GM21381 (cell line): ENCODE measurements around the gene TJP2.

ENCODE experiments used
- ATAC-seq: cut with Tn5 transposase; IDR thresholded peaks from one replicate; pipeline ENCODE4 v1.9.1; 2021; ENCODE audit warnings: mild to moderate bottlenecking, moderate library complexity; ENCODE audit not compliant: unreplicated experiment

The TJP2 gene

GRCh38 chr9:69222970-69223369 lies 48.9 kb downstream of the TJP2 start:
- ATAC-seq = no peak

- ATAC-seq = no peak
These were observed 49.5 kb downstream of the TJP2 start for GRCh38 chr9:69223605-69224004.

GRCh38 chr9:69229367-69229766 lies 55.3 kb downstream of the TJP2 start:
- ATAC-seq = no peak

GRCh38 chr9:69232135-69232534 lies 58.1 kb downstream of the TJP2 start:
- no peak for ATAC-seq

GRCh38 chr9:69234683-69235082 lies 60.6 kb downstream of the TJP2 start:
- ATAC-seq = no peak

- no peak for ATAC-seq
These were observed 62.1 kb downstream of the TJP2 start for GRCh38 chr9:69236188-69236587.

GRCh38 chr9:69237702-69238295 lies 63.7 kb downstream of the TJP2 start:
- no peak for ATAC-seq

- ATAC-seq = no peak
These were observed 69.0 kb downstream of the TJP2 start for GRCh38 chr9:69243116-69243515.

- ATAC-seq = no peak
These were observed 72.6 kb downstream of the TJP2 start for GRCh38 chr9:69246629-69247028.

- no peak for ATAC-seq
These were observed 73.9 kb downstream of the TJP2 start for GRCh38 chr9:69248005-69248404.

GRCh38 chr9:69249337-69249736 lies 75.3 kb downstream of the TJP2 start:
- ATAC-seq = no peak

GRCh38 chr9:69250681-69251080 lies 76.6 kb downstream of the TJP2 start:
- ATAC-seq = no peak

- no peak for ATAC-seq
These were observed 78.4 kb downstream of the TJP2 start for GRCh38 chr9:69252436-69252835.

GRCh38 chr9:69253057-69253456 lies 79.0 kb downstream of the TJP2 start:
- no peak for ATAC-seq

GRCh38 chr9:69254223-69254622 lies 80.1 kb downstream of the TJP2 start:
- ATAC-seq = no peak

GRCh38 chr9:69255591-69255990 lies 81.5 kb downstream of the TJP2 start:
- ATAC-seq = no peak

- ATAC-seq = no peak
These were observed 84.5 kb downstream of the TJP2 start for GRCh38 chr9:69258551-69258950.

- ATAC-seq = no peak
These were observed 86.1 kb downstream of the TJP2 start for GRCh38 chr9:69260161-69260560.

- ATAC-seq = no peak
These were observed 87.6 kb downstream of the TJP2 start for GRCh38 chr9:69261636-69262035.

GRCh38 chr9:69264526-69264925 lies 90.4 kb downstream of the TJP2 start:
- ATAC-seq = no peak

- no peak for ATAC-seq
These were observed 91.8 kb downstream of the TJP2 start for GRCh38 chr9:69265891-69266290.

- no peak for ATAC-seq
These were observed 98.1 kb downstream of the TJP2 start for GRCh38 chr9:69272212-69272611.

- no peak for ATAC-seq
These were observed 99.1 kb downstream of the TJP2 start for GRCh38 chr9:69273161-69273560.
